ENCODE results near the gene ITIH3. TPM values are rescaled to one million over a fixed set of nuclear protein-coding genes. Genes with fewer than 3 reads are reported as not detected.

The ITIH3 gene
- total and polyA plus RNA-seq, 4 donors: 507 to 1,326 (median 909) TPM

DNA sequence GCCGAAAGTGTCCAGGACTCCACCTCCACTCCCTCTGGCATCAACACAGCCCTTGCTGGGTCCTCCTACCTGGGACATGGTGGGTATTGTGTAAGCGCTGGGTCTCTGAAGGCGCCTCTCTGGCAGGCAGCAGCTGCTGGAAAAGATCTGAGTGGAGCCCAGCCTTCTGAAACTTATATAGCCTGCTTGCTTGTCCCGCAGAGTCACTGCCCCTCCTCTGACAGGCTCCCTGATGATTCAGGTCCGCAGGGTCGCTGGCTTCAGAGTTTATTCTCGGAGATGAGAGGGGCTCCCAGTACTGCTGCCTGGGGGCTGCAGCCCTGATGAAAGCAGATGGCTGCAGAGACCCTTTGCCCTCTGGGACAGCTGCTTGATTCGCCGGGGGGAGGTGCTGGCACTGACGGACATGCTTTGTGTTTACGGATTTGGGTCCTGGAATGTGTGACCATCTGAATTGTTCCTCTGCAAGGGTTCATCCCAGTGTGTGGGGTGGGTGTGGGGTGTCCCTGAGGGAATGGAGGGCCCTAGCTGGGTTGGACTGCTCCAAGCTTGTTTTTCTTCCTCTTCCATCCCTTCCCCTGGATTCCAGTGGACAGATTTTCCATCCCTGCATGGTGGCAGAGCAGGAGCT is 40.4 kb downstream of the ITIH3 start, which contains the start of gene MUSTN1 (continued):
- TF ChIP-seq, protein P1, sequence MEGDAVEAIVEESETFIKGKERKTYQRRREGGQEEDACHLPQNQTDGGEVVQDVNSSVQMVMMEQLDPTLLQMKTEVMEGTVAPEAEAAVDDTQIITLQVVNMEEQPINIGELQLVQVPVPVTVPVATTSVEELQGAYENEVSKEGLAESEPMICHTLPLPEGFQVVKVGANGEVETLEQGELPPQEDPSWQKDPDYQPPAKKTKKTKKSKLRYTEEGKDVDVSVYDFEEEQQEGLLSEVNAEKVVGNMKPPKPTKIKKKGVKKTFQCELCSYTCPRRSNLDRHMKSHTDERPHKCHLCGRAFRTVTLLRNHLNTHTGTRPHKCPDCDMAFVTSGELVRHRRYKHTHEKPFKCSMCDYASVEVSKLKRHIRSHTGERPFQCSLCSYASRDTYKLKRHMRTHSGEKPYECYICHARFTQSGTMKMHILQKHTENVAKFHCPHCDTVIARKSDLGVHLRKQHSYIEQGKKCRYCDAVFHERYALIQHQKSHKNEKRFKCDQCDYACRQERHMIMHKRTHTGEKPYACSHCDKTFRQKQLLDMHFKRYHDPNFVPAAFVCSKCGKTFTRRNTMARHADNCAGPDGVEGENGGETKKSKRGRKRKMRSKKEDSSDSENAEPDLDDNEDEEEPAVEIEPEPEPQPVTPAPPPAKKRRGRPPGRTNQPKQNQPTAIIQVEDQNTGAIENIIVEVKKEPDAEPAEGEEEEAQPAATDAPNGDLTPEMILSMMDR (IDR thresholded peaks at IDR 0.05; ENCODE audit: low read depth, low read length, missing input control): no peak
- TF ChIP-seq YY1 (IDR thresholded peaks at IDR 0.05): no peak
- no peak for TF ChIP-seq FOXA2 (IDR thresholded peaks at IDR 0.05)
- no peak for TF ChIP-seq EGR1 (IDR thresholded peaks at IDR 0.05; ENCODE audit: low read depth in 2 of 2)

DNA sequence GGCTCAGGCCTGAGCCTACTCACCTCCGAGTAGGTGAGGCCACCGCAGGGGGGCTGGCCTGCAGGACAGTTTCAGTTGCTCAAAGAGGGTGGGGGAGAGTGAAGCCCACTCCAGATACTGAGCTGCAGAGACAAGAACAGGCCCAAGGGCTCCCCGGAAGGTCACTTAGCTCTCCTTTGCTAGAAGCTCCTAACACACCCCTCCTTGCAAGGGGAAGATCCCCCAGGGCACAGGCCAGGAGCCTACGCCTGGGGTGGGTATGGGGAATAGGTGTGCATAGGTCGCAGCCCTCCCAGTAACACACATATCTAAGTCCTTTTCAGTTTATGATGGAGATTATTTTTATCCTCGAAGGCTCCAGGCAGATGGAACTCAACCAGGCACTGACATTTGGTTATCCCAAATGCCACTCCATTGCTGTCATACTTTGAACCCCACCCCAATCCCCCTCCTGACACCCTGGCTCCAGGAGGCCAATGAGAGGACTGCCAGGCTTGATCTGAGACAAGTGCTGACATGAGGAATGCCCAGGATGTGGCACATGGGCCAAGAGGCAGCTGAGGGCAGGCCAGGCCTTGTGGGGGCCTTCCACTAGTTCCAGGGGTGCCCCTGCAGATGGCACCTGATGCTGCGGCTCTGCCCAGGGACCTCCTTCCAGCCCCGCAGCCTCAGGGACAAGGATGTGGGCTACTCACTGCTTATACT is 41.3 kb downstream of the ITIH3 start:
- Histone ChIP-seq H3K27me3 (ENCODE audit: control insufficient read depth in 4 of 4, insufficient read depth in 4 of 4, low read length in 3 of 4) (no peaks in the 10 kb centered on the region), H3K36me3 (ENCODE audit: control insufficient read depth in 4 of 4, insufficient read depth in 3 of 4, low read depth in 1 of 4, low read length in 3 of 4) (peaks cover 0 to 5% (median 2%) of the 10 kb centered on the region in 4 donors), H3K27ac (ENCODE audit: low read depth in 1 of 2, low read length in 2 of 2) (no peak overlapping the region), H3K4me3 (ENCODE audit: low read depth in 1 of 3, low read length in 3 of 3) (no peak overlapping the region), H3K9me3 (ENCODE audit: control insufficient read depth in 4 of 4, low read length in 3 of 4) (no peaks in the 10 kb centered on the region), H3K9ac (ENCODE audit: low read depth in 1 of 2, low read length in 2 of 2) (no peak overlapping the region), H3K4me1 (ENCODE audit: control insufficient read depth in 4 of 4, insufficient read depth in 4 of 4, low read length in 3 of 4) (peaks cover 11 to 51% (median 31%) of the 10 kb centered on the region in 4 donors)
- TF ChIP-seq, protein P2, sequence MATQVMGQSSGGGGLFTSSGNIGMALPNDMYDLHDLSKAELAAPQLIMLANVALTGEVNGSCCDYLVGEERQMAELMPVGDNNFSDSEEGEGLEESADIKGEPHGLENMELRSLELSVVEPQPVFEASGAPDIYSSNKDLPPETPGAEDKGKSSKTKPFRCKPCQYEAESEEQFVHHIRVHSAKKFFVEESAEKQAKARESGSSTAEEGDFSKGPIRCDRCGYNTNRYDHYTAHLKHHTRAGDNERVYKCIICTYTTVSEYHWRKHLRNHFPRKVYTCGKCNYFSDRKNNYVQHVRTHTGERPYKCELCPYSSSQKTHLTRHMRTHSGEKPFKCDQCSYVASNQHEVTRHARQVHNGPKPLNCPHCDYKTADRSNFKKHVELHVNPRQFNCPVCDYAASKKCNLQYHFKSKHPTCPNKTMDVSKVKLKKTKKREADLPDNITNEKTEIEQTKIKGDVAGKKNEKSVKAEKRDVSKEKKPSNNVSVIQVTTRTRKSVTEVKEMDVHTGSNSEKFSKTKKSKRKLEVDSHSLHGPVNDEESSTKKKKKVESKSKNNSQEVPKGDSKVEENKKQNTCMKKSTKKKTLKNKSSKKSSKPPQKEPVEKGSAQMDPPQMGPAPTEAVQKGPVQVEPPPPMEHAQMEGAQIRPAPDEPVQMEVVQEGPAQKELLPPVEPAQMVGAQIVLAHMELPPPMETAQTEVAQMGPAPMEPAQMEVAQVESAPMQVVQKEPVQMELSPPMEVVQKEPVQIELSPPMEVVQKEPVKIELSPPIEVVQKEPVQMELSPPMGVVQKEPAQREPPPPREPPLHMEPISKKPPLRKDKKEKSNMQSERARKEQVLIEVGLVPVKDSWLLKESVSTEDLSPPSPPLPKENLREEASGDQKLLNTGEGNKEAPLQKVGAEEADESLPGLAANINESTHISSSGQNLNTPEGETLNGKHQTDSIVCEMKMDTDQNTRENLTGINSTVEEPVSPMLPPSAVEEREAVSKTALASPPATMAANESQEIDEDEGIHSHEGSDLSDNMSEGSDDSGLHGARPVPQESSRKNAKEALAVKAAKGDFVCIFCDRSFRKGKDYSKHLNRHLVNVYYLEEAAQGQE (IDR thresholded peaks at IDR 0.05): no peak
- TF ChIP-seq NR2F2 (IDR thresholded peaks at IDR 0.05): no peak
- TF ChIP-seq RAD21 (IDR thresholded peaks at IDR 0.05): no peak
- TF ChIP-seq JUND (IDR thresholded peaks at IDR 0.05): no peak
- TF ChIP-seq EGR1 (IDR thresholded peaks at IDR 0.05; ENCODE audit: low read depth in 2 of 2): no peak
- TF ChIP-seq, protein P3, sequence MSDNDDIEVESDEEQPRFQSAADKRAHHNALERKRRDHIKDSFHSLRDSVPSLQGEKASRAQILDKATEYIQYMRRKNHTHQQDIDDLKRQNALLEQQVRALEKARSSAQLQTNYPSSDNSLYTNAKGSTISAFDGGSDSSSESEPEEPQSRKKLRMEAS (IDR thresholded peaks at IDR 0.05): no peak
- TF ChIP-seq, protein P4, sequence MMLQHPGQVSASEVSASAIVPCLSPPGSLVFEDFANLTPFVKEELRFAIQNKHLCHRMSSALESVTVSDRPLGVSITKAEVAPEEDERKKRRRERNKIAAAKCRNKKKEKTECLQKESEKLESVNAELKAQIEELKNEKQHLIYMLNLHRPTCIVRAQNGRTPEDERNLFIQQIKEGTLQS (IDR thresholded peaks at IDR 0.05): no peak
- no peak for TF ChIP-seq FOXA1 (IDR thresholded peaks at IDR 0.05)
- no peak for TF ChIP-seq RXRA (IDR thresholded peaks at IDR 0.05)
- TF ChIP-seq, protein P1 (IDR thresholded peaks at IDR 0.05; ENCODE audit: low read depth, low read length, missing input control): no peak
- no peak for TF ChIP-seq GABPA (IDR thresholded peaks at IDR 0.05 in 1 of 2, conservative IDR thresholded peaks at IDR 0.05 in 1 of 2)
- TF ChIP-seq, protein P5, sequence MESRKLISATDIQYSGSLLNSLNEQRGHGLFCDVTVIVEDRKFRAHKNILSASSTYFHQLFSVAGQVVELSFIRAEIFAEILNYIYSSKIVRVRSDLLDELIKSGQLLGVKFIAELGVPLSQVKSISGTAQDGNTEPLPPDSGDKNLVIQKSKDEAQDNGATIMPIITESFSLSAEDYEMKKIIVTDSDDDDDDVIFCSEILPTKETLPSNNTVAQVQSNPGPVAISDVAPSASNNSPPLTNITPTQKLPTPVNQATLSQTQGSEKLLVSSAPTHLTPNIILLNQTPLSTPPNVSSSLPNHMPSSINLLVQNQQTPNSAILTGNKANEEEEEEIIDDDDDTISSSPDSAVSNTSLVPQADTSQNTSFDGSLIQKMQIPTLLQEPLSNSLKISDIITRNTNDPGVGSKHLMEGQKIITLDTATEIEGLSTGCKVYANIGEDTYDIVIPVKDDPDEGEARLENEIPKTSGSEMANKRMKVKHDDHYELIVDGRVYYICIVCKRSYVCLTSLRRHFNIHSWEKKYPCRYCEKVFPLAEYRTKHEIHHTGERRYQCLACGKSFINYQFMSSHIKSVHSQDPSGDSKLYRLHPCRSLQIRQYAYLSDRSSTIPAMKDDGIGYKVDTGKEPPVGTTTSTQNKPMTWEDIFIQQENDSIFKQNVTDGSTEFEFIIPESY (IDR thresholded peaks at IDR 0.05): no peak
- TF ChIP-seq HNF4G (IDR thresholded peaks at IDR 0.05): no peak
- TF ChIP-seq HNF4A (conservative IDR thresholded peaks at IDR 0.05): no peak
- no peak for TF ChIP-seq YY1 (IDR thresholded peaks at IDR 0.05)
- TF ChIP-seq FOXA2 (IDR thresholded peaks at IDR 0.05): no peak
- no peak for DNase-seq (ENCODE audit: low spot score)
- 96% methylated on average over 8 of the region's 8 CpGs for WGBS
